GM19238 (cell line): ENCODE data around the gene PAX5.
"Not testable (repeated sequence)": the region's sequence is repeated elsewhere in the genome, so short reads cannot be mapped to it uniquely, and the experiment has no call there.

Source experiments
- DNase-seq: peaks from one replicate; pipeline ENCODE4 v3.0.0; 2011; ENCODE audit warnings: low spot score; ENCODE audit not compliant: insufficient read length

Gene PAX5

GRCh38 chr9:37033682-37034304, at the start of gene PAX5:
Gene PAX5, minus strand, starts transcription at chr9:37034268. Its CDS starts 237 bp downstream, at chr9:37034031.
- no peak for DNase-seq

DNA sequence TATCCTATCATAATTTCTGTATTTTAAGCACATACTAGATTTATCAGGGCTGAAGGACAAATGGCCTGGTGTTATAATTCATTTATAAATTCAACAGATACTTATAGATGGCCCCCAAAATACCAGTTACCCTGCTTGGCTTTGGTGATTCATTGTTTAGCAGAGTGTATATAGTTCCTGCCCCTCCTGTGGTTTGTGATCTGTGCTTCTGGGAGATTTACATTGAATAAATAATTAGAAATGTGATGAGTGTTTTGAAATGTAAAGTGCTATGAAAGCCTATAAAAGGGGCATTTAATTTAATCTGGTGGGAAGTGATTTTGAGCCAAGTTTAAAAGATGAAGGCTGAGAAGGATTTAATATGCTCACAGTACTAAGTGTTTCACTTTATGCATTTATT, 49.6 kb upstream of the PAX5 start:
- no peak for DNase-seq

DNA sequence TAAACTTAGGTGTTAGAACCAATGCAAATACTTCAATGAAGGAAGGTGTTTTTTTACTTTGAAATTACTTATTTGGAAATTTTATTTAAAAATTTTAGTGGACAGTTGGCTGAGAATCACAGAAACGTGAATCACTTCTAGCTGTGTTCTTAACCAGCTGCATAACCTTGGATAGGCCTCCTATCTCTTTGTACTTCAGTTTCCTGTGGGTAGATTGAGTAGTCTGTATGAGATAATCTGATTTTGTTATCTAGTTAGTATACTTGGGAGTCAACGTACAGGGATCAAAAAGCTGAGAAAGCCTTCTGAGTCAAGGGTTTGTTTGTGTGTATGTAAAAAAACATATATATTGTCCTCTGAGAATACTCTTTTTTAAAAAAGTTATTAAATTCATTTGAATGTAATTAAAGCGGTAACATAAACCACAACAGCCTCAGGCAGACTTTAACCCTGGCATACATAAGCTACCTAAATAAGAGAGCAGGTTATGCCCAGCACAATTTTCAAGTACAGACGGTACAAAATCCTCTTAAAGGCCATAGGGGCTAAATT, 48.2 kb upstream of the PAX5 start:
- DNase-seq: no peak

GRCh38 chr9:37081507-37081906, 47.4 kb upstream of the PAX5 start:
- not testable (repeated sequence) for DNase-seq

- not testable (repeated sequence) for DNase-seq
Measured at GRCh38 chr9:37080165-37080628, 46.1 kb upstream of the PAX5 start.

GRCh38 chr9:37079370-37080164, 45.5 kb upstream of the PAX5 start:
- peak; percentile 79 for DNase-seq

DNA sequence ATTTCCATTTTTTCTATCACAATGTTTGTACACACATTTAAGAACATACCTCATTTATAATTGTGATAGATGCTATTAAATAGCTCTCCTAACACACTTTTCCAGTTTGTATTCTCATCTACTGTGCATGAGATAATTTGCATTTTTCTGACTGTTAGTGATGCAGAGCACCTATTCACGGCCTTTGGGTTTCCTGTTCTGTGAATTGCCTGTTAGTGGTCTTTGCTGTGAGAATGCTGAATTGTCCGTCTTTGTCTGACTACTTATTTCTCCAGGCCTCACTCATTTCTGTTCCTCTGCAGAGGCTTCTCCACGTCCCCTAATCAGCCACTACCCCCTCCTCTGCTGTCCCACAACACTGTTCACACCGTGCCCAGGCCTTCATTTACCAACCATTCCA, 40.7 kb upstream of the PAX5 start:
- DNase-seq: not testable (repeated sequence)

- peak; percentile 20 for DNase-seq
Measured at GRCh38 chr9:37066139-37066725, 32.2 kb upstream of the PAX5 start.

DNA sequence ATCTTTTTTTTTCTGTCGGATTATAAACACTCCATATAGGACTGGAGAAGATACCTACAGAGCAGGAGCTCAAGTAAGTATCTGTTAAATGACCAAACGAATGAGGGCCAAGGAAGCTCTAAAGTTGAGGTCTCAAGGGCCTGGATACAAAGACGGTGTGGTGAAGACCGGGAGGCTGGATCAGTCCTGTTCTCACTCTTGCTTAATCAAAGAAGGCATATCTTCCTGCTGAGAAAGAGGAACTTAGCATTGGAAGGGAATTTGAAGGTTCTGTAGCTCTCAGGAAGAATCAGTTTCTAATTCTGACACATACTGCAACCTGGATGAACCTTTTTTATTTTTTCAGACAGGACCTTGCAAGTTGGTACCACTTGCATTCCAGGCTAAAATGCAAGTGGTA, 28.3 kb upstream of the PAX5 start:
- DNase-seq: no peak

DNA sequence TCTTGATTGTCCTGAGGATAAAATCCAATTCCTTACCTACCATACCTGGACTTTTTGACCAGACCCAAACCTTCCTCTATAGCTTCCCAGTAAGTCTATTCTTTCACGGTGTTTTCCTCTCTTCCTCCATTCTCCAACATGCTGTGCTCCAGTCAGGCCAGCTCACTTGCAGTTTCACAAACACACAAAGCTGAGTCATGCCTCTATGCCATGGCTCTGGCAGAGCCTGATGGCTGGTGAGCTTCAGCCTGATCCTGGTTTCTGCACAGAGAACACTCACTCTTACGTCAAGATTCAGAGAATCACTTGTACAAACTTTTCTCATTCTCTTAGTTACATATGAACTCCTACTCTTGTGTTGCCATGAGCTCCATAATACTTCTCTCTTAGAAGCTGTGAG, 27.7 kb upstream of the PAX5 start:
- DNase-seq: no peak

GRCh38 chr9:37060833-37061232, 26.8 kb upstream of the PAX5 start:
- no peak for DNase-seq

GRCh38 chr9:37056046-37056920, 22.2 kb upstream of the PAX5 start:
- DNase-seq: no peak

- DNase-seq: not testable (repeated sequence)
Measured at GRCh38 chr9:37054363-37054720, 20.3 kb upstream of the PAX5 start.

DNA sequence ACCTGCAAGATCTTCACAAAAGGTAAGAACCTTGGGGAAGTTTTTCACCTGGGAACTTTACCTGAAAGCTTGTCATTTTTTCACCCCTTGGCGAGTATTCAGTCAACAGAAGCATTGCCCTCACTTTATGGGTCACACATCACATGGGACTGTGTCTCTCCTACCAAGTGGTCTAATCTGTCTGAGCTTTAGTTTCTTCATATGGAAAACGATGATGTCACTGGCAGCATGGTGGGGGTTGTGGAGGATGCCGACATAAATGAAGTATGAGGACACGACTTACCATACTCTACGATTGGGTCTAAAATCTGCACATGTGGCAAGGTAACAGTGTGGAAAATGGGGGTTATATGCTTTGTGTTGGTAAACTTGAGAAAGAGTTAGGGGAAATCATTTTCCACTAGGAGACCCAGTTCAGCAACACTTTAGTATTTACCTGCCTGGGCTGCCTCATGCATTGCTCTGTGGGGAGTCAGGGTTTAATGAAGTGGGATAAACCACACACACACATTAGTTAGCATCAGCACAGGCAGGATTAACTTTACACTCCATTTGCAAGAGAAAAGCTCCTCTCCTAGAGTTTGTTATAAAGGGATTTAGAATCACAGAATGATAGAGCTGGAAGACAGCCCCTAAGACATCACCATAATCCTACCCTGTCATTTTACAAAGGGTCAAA, 19.8 kb upstream of the PAX5 start:
- DNase-seq: no peak

DNA sequence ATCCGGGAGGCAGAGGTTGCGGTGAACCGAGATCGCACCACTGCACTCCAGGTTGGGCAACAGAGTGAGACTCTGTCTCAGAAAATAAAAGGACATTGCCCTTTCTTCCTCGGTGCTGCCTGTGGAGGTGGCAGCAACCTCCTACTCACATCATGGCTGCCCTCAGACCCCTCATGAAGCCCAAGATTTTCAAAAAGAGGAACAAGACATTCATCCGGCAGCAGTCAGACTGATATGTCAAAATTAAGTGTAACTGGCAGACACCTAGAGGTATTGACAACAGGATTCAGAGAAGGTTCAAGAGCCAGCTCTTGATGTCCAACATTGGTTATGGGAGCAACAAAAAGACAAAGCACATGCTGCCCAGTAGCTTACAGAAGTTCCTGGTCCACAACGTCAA, 12.6 kb upstream of the PAX5 start:
- DNase-seq: no peak

DNA sequence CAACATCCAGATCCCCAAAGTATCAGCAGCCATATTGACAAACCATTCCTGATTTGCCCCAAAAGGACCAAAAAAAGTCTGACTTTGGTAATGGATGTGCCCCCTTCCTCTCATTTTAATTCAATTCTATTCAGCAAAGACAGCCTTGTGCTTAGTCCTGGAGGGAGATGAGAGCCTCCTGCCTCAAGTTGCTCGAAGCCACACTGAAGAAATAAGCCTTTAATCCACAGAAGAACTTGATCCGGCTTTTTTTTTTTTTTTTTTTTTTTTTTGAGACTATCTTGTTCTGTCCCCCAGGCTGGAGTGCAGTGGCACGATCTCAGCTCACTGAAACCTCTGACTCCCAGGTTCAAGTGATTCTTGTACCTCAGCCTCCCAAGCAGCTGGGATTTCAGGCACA, 8.4 kb upstream of the PAX5 start:
- no peak for DNase-seq

- no peak for DNase-seq
Measured at GRCh38 chr9:37040508-37041127, 6.5 kb upstream of the PAX5 start.

DNA sequence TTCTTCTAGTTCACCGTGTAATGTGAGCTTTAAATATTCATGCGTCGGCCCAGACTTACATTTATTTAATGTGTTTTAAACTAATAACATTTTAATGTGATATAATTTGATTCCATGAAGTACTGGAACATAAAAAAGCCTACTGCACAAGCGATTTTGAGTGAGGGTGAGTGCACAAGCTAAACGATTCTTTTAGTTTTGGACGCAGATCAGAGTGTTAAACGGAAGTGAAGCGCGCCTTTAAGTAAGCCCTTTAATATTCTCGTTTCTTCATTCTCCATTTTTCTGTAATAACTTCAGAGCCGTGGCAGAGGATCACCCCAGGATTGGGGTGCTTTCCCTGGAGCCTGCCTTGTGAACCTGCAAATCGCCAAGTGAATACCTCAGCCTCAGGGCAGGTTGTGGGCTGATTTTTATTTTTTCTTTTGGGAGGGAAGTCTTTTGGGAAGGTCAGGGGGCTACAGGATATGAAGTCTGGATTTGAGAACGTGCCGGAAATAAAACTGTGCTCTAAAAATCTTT, 4.9 kb upstream of the PAX5 start:
- DNase-seq: no peak

DNA sequence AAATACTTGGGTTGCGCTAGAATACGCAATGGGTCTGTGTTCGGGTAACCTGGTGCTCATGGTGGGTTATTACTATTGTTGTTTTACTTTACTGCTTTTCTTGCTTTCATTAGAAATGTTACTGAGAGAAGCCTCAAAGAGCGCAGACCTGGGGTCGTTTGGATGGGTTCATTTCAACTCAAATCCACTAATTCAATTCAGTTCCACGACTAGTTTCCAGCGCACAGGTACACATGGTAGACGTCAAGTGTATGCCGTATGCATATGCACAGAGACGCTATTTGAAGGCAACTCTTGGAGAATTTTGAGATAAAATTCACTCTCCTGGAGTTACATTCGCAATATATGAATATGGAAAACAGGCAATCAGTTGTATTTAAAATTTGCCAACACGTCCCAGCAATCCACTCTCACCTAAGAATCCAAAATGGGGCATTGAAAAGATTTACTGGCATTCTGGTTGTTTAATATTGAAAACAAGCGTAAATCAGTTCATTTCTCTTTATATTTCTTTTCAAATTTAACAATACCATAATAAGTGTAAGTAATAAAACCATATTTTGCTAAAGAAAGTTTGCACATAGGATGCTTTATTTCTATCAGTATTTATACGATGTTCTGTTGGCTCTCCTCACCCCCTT, 4.4 kb upstream of the PAX5 start:
- DNase-seq: no peak
